Panc1 (cell line): ENCODE results near the gene GBX1. TPM values are rescaled to one million over a fixed set of nuclear protein-coding genes. Genes with fewer than 3 reads are reported as not detected.

Experiments used
- ATAC-seq: fragments of 200-7000 bp; cut with Tn5 transposase; 2 replicates; pipeline ENCODE4 v1.9.1; 2020; ENCODE audit warnings: mild to moderate bottlenecking, moderate library complexity
- BruUV-seq: library from RNA; stranded (reverse); fragments of 400-500 nt; replicated peaks from 2 replicates; lab custom pipeline; 2021; lab: Mats Ljungman, UMichigan
- CTCF ChIA-PET: fragments of 300-600 bp; sonication (Branson Sonifier 250); formaldehyde crosslinking; loops from one replicate; lab custom pipeline; 2022; ENCODE audit warnings: antibody characterized with exemption; lab: Charles Lee
- POLR2A ChIA-PET: fragments of 300-600 bp; sonication (Branson Sonifier 250); formaldehyde crosslinking; loops from one replicate; lab custom pipeline; 2022; ENCODE audit warnings: antibody characterized with exemption; lab: Charles Lee
- DNase-seq: peaks from one replicate; pipeline ENCODE4 v3.0.0-alpha.2; 2010; ENCODE audit warnings: low read depth, low spot score
- H3K27ac ChIP-seq: 2 replicates; pipeline ENCODE4 v1.5.1; 2011; ENCODE audit warnings: mild to moderate bottlenecking, low read length, inconsistent platforms
- H3K27me3 ChIP-seq: fragments of 200-500 bp; sonication (Bioruptor generic); 2 replicates; pipeline ENCODE4 v1.6.0; 2014; ENCODE audit warnings: low read length, inconsistent platforms; ENCODE audit not compliant: control insufficient read depth, insufficient read depth
- H3K36me3 ChIP-seq: fragments of 200-500 bp; sonication (Bioruptor generic); 2 replicates; pipeline ENCODE4 v1.5.1; 2014; ENCODE audit warnings: inconsistent platforms, mild to moderate bottlenecking, low read length, moderate library complexity; ENCODE audit not compliant: control insufficient read depth, insufficient read depth
- H3K4me1 ChIP-seq: 2 replicates; pipeline ENCODE4 v1.5.1; 2011; ENCODE audit warnings: inconsistent platforms, mild to moderate bottlenecking, low read length, moderate library complexity; ENCODE audit not compliant: control insufficient read depth, insufficient read depth
- H3K4me3 ChIP-seq, 2 experiments: 2 replicates each; pipeline ENCODE4 v1.5.1; 2011 to 2012; ENCODE audit warnings: low read depth in 2 of 2, low read length in 2 of 2, mild to moderate bottlenecking in 2 of 2, inconsistent platforms in 1 of 2, moderate library complexity in 1 of 2
- H3K9me3 ChIP-seq: fragments of 200-500 bp; sonication (Bioruptor generic); 2 replicates; pipeline ENCODE4 v1.5.1; 2014; ENCODE audit warnings: low read depth, mild to moderate bottlenecking, inconsistent platforms, low read length, moderate library complexity; ENCODE audit not compliant: control insufficient read depth, insufficient read depth
- CTCF ChIP-seq: fragments of 450-650 bp; IDR thresholded peaks from 2 replicates; pipeline ENCODE4 v1.5.1; 2017; ENCODE audit warnings: mild to moderate bottlenecking
- POLR2AphosphoS5 ChIP-seq: IDR thresholded peaks from 2 replicates; pipeline ENCODE4 v1.6.1; 2012; ENCODE audit warnings: mild to moderate bottlenecking, low read depth, low read length, moderate library complexity
- REST ChIP-seq, 2 experiments: IDR thresholded peaks; 2 replicates each; pipeline ENCODE4 v1.6.1; 2011 to 2012; ENCODE audit warnings: low read depth in 2 of 2, control low read depth in 1 of 2, low read length in 1 of 2, mild to moderate bottlenecking in 1 of 2, moderate library complexity in 1 of 2; ENCODE audit not compliant: insufficient read depth in 1 of 2
- SIN3A ChIP-seq: IDR thresholded peaks from 2 replicates; pipeline ENCODE4 v1.6.1; 2012; ENCODE audit warnings: low read depth, mild to moderate bottlenecking, low read length, moderate library complexity, borderline replicate concordance; ENCODE audit not compliant: insufficient read depth
- TCF7L2 ChIP-seq: IDR thresholded peaks from 2 replicates; pipeline ENCODE4 v1.6.1; 2011; ENCODE audit warnings: mild to moderate bottlenecking, low read depth, low read length, inconsistent platforms
- in situ Hi-C: cut with HindIII; loops from 2 replicates; pipeline ENCODE4 v1.10.0; 2016; ENCODE audit warnings: low sequenced_read_pairs, low pct_unique_long_range_greater_than_20kb
- intact Hi-C: fragments of 100-400 bp; cut with micrococcal nuclease; formaldehyde crosslinking; loops from one replicate; pipeline ENCODE4 v1.10.0; 2022; ENCODE audit not compliant: unreplicated experiment
- total RNA-seq: library from RNA; stranded (reverse); gene quantifications from one replicate; pipeline ENCODE4 v1.2.1, GENCODE V29; 2021; ENCODE audit not compliant: unreplicated experiment

The GBX1 gene
- total RNA-seq, 1 experiment from 2014 or later = not detected

- H3K27ac ChIP-seq = no peak overlapping the region
- CTCF ChIA-PET = no interaction called here
- no peak overlapping the region for H3K4me3 ChIP-seq
- no TSS peak for BruUV-seq
- intact Hi-C loops (no loop called here), in situ Hi-C loops (no loop called here)
- TF ChIP-seq SIN3A (no peak), CTCF (no peak), TCF7L2 (no peak)
- no peaks in the 10 kb centered on the region for H3K36me3 ChIP-seq
- DNase-seq (no peak), ATAC-seq (no peak)
- no peaks in the 10 kb centered on the region for H3K4me1 ChIP-seq
- H3K27me3 ChIP-seq = peaks cover 4% of the 10 kb centered on the region; the same call in 1 of the 2 replicates
- H3K9me3 ChIP-seq = no peaks in the 10 kb centered on the region
- POLR2A ChIA-PET = no interaction called here
Measured at GRCh38 chr7:151179946-151180345, 12.5 kb upstream of the GBX1 start.

GRCh38 chr7:151179287-151179860, 11.9 kb upstream of the GBX1 start:
- peaks cover 4% of the 10 kb centered on the region; the same call in 1 of the 2 replicates for H3K27me3 ChIP-seq
- peak; percentile 55 for ATAC-seq
- no peak overlapping the region for H3K27ac ChIP-seq
- ChIA-PET POLR2A (no interaction called here), CTCF (no interaction called here)
- in situ Hi-C loops (no loop called here), intact Hi-C loops (no loop called here)
- no peak for DNase-seq
- no peaks in the 10 kb centered on the region for H3K9me3 ChIP-seq
- H3K4me1 ChIP-seq = no peaks in the 10 kb centered on the region
- H3K4me3 ChIP-seq = no peak overlapping the region
- BruUV-seq = no TSS peak
- no peaks in the 10 kb centered on the region for H3K36me3 ChIP-seq
- TF ChIP-seq POLR2AphosphoS5 (no peak), TCF7L2 (no peak)

- Histone ChIP-seq H3K27me3 (peaks cover 4% of the 10 kb centered on the region; the same call in 1 of the 2 replicates), H3K36me3 (no peaks in the 10 kb centered on the region), H3K9me3 (no peaks in the 10 kb centered on the region), H3K4me3 (no peak overlapping the region), H3K4me1 (no peaks in the 10 kb centered on the region), H3K27ac (no peak overlapping the region)
- intact Hi-C loops = no loop called here
- CTCF ChIA-PET = no interaction called here
- in situ Hi-C loops = no loop called here
- no peak for ATAC-seq
- DNase-seq = no peak
- POLR2A ChIA-PET = no interaction called here
- TF ChIP-seq REST (IDR thresholded peaks at IDR 0.05; ENCODE audit: insufficient read depth in 1 of 2, low read depth in 2 of 2, low read length in 1 of 2) (no peak), TCF7L2 (no peak), SIN3A (no peak), CTCF (no peak), POLR2AphosphoS5 (no peak)
- BruUV-seq = no TSS peak
Measured at GRCh38 chr7:151178831-151179230, 11.3 kb upstream of the GBX1 start.
